GM12892 (cell line): Measurements from ENCODE around the gene ZBTB7C.

Source experiments
- POLR2A ChIP-seq: IDR thresholded peaks from 2 replicates; pipeline ENCODE4 v1.6.1; 2011; ENCODE audit warnings: low read depth, low read length, control low read depth
- POLR2AphosphoS5 ChIP-seq: IDR thresholded peaks from 2 replicates; pipeline ENCODE4 v1.6.1; 2011; ENCODE audit warnings: low read depth, low read length, control low read depth

DNA sequence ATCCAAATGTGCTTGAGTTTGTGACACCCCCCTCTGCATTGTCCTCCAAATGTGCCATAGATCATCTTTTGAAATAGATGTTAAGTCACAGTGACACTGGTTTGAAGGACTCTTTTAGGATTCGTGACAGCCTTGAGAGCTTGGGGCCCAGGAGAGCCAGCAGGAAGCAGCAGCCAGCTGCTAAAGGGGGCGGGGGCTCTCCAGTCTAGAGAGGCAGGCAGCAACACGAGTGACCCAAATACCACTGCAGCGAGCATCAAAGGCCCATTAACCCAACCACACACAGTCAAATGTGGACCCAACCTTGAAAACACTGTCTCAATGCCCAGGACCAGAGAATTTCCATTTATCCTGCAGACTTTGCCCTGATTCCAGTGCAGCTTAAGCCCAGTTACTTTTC lies 75.6 kb downstream of the ZBTB7C start:
- TF ChIP-seq POLR2A (no peak), POLR2AphosphoS5 (no peak)
